ENCODE data around the gene EBI3.

EBI3 gene

GRCh38 chr19:4260613-4261191 lies 31.4 kb downstream of the EBI3 start:
- TF ChIP-seq, protein P1, sequence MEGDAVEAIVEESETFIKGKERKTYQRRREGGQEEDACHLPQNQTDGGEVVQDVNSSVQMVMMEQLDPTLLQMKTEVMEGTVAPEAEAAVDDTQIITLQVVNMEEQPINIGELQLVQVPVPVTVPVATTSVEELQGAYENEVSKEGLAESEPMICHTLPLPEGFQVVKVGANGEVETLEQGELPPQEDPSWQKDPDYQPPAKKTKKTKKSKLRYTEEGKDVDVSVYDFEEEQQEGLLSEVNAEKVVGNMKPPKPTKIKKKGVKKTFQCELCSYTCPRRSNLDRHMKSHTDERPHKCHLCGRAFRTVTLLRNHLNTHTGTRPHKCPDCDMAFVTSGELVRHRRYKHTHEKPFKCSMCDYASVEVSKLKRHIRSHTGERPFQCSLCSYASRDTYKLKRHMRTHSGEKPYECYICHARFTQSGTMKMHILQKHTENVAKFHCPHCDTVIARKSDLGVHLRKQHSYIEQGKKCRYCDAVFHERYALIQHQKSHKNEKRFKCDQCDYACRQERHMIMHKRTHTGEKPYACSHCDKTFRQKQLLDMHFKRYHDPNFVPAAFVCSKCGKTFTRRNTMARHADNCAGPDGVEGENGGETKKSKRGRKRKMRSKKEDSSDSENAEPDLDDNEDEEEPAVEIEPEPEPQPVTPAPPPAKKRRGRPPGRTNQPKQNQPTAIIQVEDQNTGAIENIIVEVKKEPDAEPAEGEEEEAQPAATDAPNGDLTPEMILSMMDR (IDR thresholded peaks at IDR 0.05; ENCODE audit: insufficient read depth, low read depth, low read length, missing control alignments): no peak
- H3K4me3 ChIP-seq (ENCODE audit: low read depth, low read length): no peak overlapping the region
- no peak for DNase-seq (ENCODE audit: low read depth)

GRCh38 chr19:4264812-4265211 lies 35.5 kb downstream of the EBI3 start:
- TF ChIP-seq, protein P1 (IDR thresholded peaks at IDR 0.05; ENCODE audit: insufficient read depth, low read depth, low read length, missing control alignments): no peak
- no peak for DNase-seq (ENCODE audit: low read depth)
- no peak overlapping the region for H3K4me3 ChIP-seq (ENCODE audit: low read depth, low read length)

GRCh38 chr19:4266253-4267000 lies 37.1 kb downstream of the EBI3 start:
- no peak overlapping the region for H3K4me3 ChIP-seq (ENCODE audit: low read depth, low read length)
- TF ChIP-seq, protein P1 (IDR thresholded peaks at IDR 0.05; ENCODE audit: insufficient read depth, low read depth, low read length, missing control alignments): no peak
- DNase-seq (ENCODE audit: low read depth): no peak

GRCh38 chr19:4267101-4267900 lies 38.0 kb downstream of the EBI3 start:
- TF ChIP-seq, protein P1 (IDR thresholded peaks at IDR 0.05; ENCODE audit: insufficient read depth, low read depth, low read length, missing control alignments): peak; percentile 65

DNA sequence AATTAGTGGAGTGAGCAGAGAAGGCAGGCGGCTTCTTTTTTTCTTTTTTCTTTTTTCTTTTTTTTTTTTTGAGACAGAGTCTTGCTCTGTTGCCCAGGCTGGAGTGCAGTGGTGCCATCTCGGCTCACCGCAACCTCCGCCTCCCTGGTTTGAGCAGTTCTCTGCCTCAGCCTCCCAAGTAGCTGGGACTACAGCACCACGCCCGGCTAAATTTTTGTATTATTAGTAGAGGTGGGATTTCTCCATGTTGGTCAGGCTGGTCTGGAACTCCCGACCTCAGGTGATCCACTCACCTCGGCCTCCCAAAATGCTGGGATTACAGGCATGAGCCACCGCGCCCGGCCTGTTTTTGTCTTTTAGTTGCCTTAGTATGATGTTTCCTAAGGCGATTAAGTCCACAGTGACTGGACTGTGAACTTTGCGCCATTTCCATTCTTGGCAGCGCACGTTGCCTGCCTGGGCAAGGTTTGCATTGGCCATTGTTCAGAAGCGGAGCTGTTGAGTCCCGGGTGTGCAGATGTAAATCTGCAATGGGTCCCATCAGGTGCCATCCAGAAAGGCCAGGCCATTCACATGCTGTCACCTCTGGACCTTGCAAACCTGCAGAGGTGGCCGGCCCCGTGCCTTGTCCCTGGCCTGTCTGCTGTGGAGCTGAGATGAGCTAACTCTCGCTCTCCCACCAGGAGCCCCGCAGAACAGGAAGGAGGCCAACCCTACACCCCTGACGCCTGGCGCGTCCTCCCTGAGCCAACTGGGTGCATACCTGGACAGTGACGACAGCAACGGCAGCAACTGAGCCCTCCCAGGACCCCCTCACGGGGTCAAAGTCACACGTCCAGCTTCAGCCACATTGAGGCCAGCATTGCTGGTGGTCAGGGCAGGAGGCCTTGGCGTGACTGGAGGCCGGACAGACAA lies 38.8 kb downstream of the EBI3 start:
- TF ChIP-seq, protein P1 (IDR thresholded peaks at IDR 0.05; ENCODE audit: insufficient read depth, low read depth, low read length, missing control alignments): no peak
- H3K4me3 ChIP-seq (ENCODE audit: low read depth, low read length): no peak overlapping the region
- DNase-seq (ENCODE audit: low read depth): no peak

More at GRCh38 chr19:4267101-4267900, 38.0 kb downstream of the EBI3 start:
- no peak overlapping the region for H3K4me3 ChIP-seq (ENCODE audit: low read depth, low read length)
- DNase-seq (ENCODE audit: low read depth): peak; percentile 74

DNA sequence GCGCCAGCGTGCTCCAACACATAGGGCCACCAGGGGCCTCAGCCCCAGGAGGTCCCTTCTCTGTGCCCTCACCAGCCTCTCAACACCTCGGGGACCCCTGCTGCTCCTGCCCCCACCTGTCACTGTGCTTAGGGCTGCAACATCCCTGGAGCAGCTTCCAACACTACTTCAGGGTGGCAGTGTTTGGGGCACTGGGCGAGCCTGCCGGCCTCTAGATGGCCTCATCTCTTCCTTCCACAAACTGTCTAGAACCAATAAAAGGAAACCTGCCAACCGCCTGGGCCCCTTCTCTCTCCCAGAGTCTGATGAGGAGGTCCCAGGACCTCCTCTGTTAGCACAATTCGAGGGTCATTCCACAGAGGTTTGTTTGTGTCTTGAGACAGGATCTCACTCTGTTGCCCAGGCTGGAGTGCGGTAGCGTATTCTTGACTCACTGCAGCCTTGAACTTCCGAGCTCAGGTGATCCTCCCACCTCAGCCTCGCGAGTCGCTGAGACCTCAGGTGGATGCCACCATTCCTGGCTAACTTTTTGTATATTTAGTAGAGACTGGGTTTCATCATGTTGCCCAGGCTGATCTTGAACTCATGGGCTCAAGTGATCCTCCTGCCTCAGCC lies 39.6 kb downstream of the EBI3 start:
- TF ChIP-seq, protein P1 (IDR thresholded peaks at IDR 0.05; ENCODE audit: insufficient read depth, low read depth, low read length, missing control alignments): no peak
- no peak for DNase-seq (ENCODE audit: low read depth)
- H3K4me3 ChIP-seq (ENCODE audit: low read depth, low read length): no peak overlapping the region

Data from GM12865 (cell line).